Measurements from ENCODE around the gene E2F1.
"Not testable (repeated sequence)": the region's sequence is repeated elsewhere in the genome, so short reads cannot be mapped to it uniquely, and the experiment has no call there.

Gene E2F1

DNA sequence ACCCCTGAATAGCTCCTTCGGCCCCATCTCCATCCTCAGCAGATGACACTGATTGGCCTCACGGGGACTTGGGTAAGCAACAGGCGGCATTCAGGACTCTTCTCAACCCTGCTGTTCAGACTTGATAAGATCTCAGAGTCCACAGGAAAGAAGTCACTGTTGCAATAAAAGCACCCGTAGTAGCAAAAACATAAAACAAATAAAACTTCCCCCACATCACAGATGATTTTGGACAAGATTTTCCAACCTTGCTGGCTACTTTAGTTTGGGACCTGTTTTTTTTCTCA is 41.2 kb downstream of the E2F1 start:
- DNase-seq (ENCODE audit: low read depth in 2 of 2): no peak

DNA sequence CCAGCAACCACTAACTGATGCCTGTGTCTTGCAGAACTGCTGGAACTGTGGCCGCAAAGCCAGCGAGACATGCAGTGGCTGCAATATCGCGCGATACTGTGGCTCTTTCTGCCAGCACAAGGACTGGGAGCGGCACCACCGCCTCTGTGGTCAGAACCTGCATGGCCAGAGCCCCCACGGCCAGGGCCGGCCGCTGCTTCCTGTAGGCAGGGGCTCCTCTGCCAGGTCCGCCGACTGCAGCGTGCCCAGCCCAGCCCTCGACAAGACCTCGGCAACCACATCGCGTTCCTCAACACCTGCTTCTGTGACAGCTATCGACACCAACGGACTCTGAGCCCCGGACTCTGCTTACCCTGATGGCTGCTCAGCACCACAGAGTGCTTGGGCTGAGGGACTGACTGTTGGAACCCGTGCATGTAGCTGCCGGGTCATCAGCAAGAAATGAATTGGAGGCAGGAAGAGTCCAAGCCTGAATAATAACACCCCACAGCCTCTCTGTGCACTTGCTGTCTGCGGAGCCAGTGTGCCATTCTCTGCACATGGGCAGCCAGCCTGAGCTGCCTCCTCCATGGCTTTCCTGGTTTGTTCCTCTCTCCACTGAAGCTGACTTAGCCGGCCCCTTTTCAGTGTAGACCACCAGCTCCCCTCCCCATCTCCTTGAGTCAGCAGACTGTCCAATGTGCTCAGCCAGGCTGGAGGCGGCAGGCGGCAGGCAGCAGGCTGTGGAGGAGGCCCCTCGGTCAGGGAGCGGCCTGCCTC is 41.7 kb downstream of the E2F1 start:
- DNase-seq (ENCODE audit: low read depth in 2 of 2): no peak

DNA sequence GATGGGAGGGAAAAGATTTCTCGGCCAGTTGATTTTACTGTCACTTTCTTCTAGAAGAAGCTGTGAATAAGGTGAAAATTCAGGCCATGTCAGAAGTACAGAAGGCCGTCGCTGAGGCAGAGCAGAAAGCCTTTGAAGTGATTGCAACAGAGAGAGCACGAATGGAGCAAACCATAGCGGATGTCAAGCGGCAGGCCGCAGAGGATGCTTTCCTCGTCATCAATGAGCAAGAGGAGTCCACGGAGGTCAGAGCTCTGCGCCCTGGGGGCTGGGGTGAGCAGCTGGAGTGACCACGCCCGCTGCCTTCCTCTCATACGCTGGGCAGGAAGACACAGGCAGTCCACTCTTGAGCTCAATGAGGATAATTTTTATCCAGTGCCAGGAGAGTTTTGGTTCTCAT is 45.9 kb downstream of the E2F1 start:
- DNase-seq (ENCODE audit: low read depth in 2 of 2): no peak

DNA sequence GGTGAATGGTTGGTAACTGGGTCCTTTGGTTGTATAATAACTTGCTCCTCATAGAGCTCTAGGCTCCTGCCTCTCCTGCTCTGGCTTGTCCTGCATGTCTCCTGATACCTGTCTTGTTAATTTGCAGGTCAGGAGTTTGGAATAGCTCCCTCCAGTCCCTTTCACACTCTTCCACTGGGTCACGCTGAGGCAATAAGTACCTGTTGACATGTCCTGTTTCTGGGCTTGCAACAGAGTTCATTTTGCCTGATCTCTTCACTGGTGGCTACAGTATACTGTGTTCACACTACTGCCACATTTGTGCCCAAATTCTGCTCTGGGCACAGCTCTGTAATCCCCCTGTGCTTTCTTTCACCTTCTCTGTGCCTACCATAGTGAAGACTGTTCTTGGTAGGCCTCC is 49.4 kb downstream of the E2F1 start:
- no peak for DNase-seq (ENCODE audit: low read depth in 2 of 2)

DNA sequence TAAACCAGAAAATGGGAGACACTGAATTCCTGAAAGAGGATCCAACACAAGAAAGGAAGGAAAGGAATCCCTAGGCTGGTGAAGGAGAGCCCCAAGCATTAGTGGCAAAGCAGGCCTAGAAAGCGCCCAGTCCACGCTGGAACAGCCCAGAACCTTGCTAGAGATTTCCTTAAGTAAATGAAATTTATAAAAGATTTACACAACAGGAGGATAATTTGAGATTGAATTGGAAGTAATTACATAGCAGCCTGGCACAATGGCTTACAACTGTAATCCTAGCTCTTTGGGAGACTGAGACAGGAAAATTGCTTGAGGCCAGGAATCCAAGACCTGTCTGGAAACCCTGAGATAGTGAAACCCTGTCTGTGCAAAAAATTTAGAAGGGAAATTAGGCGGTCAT is 50.8 kb downstream of the E2F1 start:
- no peak for DNase-seq (ENCODE audit: low read depth in 2 of 2)

DNA sequence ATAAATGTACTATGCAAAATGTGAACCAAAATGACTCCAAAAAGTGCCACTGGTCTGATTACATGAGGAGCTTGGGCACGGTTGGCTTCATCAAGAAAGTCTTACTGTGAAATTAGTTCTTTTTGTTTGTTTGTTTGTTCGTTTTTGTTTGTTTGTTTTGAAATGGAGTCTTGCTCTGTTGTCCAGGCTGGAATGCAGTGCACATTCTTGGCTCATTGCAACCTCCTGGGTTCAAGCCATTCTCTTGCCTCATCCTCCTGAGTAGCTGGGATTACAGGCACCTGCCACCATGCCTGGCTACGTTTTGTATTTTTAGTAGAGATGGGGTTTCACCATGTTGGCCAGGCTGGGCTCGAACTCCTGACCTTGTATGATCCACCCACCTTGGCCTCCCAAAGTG is 54.3 kb downstream of the E2F1 start:
- not testable (repeated sequence) for DNase-seq (ENCODE audit: low read depth in 2 of 2)

DNA sequence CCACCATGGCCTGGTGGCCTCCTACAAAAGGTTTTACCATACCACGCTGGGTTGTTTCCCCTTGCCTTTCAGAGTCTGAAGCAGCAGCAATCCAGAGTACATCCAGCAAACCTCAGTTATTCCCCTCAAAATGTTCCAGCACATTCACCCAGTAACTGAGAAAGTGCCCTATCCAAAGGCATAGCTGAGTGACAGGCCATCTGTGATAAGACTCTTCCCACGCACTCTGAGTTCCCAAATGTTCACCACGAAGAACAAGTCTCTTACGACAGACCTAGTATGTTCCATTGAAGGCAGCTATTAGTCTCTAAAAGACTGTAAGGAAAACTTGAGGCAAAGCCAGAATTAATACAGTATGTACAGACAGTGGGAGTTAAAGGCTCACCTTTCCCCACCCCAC is 55.7 kb downstream of the E2F1 start:
- DNase-seq (ENCODE audit: low read depth in 2 of 2): no peak

DNA sequence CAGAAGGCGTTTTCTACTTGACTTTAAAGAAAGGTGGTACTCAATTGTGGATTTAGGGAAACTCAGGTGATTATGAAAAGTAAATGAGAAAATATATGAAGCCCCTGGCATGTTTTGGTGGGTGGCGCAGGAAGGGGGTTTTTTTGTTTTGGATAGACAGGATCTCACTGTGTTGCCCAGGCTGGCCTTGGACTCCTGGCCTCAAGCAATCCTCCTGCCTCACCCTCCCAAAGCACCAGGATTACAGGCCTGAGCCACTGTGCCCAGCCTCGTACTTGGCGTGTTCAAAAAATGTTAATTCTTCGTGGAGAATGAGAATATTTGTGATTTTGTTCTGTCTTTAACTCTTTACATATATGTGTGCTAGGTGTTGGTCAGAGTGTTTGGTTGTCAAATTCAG is 56.2 kb downstream of the E2F1 start:
- no peak for DNase-seq (ENCODE audit: low read depth in 2 of 2)

DNA sequence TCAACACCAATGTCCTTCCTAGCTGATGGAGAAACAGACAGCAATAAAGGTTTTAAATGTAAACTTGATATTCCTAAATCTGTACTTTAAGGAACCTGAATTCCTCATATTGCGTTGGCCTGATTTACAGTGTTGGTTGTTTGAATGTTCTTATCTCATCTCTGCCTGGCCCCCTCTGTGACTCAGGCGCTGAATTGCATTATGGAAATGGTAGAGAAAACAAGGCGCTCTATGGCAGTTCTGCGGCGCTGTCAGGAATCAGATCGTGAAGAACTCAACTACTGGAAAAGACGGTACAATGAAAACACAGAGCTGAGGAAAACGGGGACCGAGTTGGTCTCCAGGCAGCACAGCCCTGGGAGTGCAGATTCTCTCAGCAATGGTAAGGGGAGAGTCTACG is 56.7 kb downstream of the E2F1 start:
- no peak for DNase-seq (ENCODE audit: low read depth in 2 of 2)

DNA sequence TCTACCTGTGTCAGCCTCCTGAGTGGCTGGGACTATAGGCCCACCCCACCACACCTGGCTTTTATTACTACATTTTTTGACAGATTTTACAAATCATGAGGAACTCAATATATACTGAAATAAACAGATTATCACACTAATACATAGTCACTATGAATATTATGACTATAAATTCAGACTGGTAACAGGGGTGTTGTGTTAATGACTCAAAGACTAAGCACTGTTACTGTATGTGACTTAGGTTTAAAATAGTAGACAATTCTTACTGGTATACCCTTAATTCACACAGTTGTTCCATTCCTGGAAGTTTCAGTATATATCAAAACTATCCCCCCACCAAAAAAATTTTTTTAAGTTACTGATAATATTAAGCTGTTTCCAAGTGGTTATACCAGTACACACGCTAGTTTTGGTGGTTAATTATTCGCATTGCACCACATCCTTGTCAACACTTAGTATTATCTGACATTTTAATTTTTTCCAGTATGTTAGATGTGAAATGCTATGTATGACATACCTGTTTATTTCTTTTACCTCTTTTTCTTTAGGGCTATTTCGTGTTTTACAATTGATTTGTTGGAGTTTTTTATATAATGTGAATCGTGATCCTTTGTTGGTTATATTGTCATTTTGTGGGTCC is 58.5 kb downstream of the E2F1 start:
- no peak for DNase-seq (ENCODE audit: low read depth in 2 of 2)

DNA sequence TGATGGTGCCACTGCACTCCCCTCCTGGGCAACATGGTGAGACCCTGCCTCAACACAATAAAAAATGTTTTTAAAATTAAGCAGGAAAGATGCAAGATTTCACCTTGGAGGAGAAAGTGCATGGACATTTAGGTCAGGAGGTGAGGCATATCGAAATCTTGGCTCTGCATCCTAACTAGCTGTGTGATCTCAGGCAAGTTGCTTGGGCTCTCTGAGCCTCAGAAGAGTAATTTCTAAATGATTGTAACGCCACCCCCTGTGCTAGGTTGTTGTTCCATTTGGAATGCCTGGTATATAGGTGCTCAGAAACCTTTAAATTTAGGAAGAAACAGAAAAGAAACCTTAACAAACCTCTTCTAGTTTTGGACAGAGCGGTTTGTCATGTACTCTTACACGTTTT is 60.0 kb downstream of the E2F1 start:
- no peak for DNase-seq (ENCODE audit: low read depth in 2 of 2)
